A549 (cell line): ENCODE results near the gene HOXC11. TPM values are rescaled to one million over a fixed set of nuclear protein-coding genes. Genes with fewer than 3 reads are reported as not detected.

ENCODE experiments used
- ATAC-seq, 2 experiments: fragments of 200-7000 bp in 1 of 2; fragments of >200 bp in 1 of 2; cut with Nextera tagmentation in 1 of 2; cut with Tn5 transposase in 1 of 2; 3 replicates each; pipeline versions ENCODE4 v1.8.0 to v1.9.1; 2018 to 2020; ENCODE audit warnings: mild to moderate bottlenecking in 1 of 2, moderate library complexity in 1 of 2
- CTCF ChIA-PET: fragments of 300-600 bp; sonication (Branson Sonifier 250); formaldehyde crosslinking; extraction: SDS; loops from one replicate; lab custom pipeline; 2021; ENCODE audit warnings: antibody characterized with exemption, inconsistent platforms; lab: Yijun Ruan, JAX
- POLR2A ChIA-PET: fragments of 350-600 bp; formaldehyde crosslinking; extraction: SDS; loops from one replicate; lab custom pipeline; 2021; ENCODE audit warnings: antibody characterized with exemption, inconsistent platforms; lab: Yijun Ruan, JAX
- DNase-seq, 2 experiments: peaks; one replicate each; pipeline versions ENCODE4 v3.0.0 to v3.0.0-alpha.2; 2011 to 2016; ENCODE audit warnings: low read depth in 1 of 2, low spot score in 1 of 2
- FAIRE-seq: peaks from 2 replicates; lab custom pipeline; 2011; peaks lifted over from hg19 to GRCh38; lab: Jason Lieb, UNC
- H3K27ac ChIP-seq, 2 experiments: fragments of >200 bp; sonication (Bioruptor Twin); formaldehyde crosslinking; 3 replicates each; pipeline ENCODE4 v1.5.1; 2016 to 2017
- H3K4me1 ChIP-seq: fragments of >200 bp; sonication (Bioruptor Twin); formaldehyde crosslinking; 3 replicates; pipeline ENCODE4 v1.6.1; 2016
- H3K4me2 ChIP-seq: fragments of >200 bp; sonication (Bioruptor Twin); formaldehyde crosslinking; 3 replicates; pipeline ENCODE4 v1.6.1; 2016
- H3K4me3 ChIP-seq: fragments of >200 bp; sonication (Bioruptor Twin); formaldehyde crosslinking; 3 replicates; pipeline ENCODE4 v1.5.1; 2016
- H3K9me3 ChIP-seq: fragments of >200 bp; sonication (Bioruptor Twin); formaldehyde crosslinking; 3 replicates; pipeline ENCODE4 v1.6.1; 2016
- CBX2 ChIP-seq: fragments of 200-600 bp; sonication (generic); IDR thresholded peaks from 2 replicates; pipeline ENCODE4 v1.6.1; 2016; ENCODE audit warnings: low read depth, mild to moderate bottlenecking, borderline replicate concordance
- CHD2 ChIP-seq: fragments of 150-350 bp; IDR thresholded peaks from 2 replicates; pipeline ENCODE4 v1.6.1; 2014; ENCODE audit warnings: low read length; ENCODE audit not compliant: partially characterized antibody
- CHD4 ChIP-seq: fragments of 200-600 bp; sonication (generic); IDR thresholded peaks from 2 replicates; pipeline ENCODE4 v1.6.1; 2016; ENCODE audit warnings: antibody characterized with exemption, mild to moderate bottlenecking, borderline replicate concordance
- EP300 ChIP-seq, 2 experiments: fragments of >200 bp; sonication (Bioruptor Twin); formaldehyde crosslinking; IDR thresholded peaks; 2 replicates in 1 of 2; 3 replicates in 1 of 2; pipeline ENCODE4 v1.6.1; 2016 to 2017
- ESRRA ChIP-seq: fragments of 150-350 bp; IDR thresholded peaks from 2 replicates; pipeline ENCODE4 v1.6.1; 2014; ENCODE audit warnings: mild to moderate bottlenecking, low read length, borderline replicate concordance
- GATA3 ChIP-seq: IDR thresholded peaks from 2 replicates; pipeline ENCODE4 v1.6.1; 2012; ENCODE audit warnings: borderline replicate concordance
- JUN ChIP-seq, 2 experiments: fragments of >200 bp; sonication (Bioruptor Twin); formaldehyde crosslinking; IDR thresholded peaks; 2 replicates in 1 of 2; 3 replicates in 1 of 2; pipeline ENCODE4 v1.6.1; 2016 to 2017
- MAFK ChIP-seq: fragments of 450-650 bp; IDR thresholded peaks from 2 replicates; pipeline ENCODE4 v1.6.1; 2014; ENCODE audit not compliant: partially characterized antibody
- MAZ ChIP-seq: fragments of 150-350 bp; IDR thresholded peaks from 2 replicates; pipeline ENCODE4 v1.6.1; 2014; ENCODE audit warnings: antibody characterized with exemption, low read depth, low read length, borderline replicate concordance
- NPAS2 ChIP-seq: fragments of 250-450 bp; sonication (Bioruptor Pico); IDR thresholded peaks from 2 replicates; pipeline ENCODE4 v1.8.0; 2022; ENCODE audit warnings: mild to moderate bottlenecking, moderate library complexity, borderline replicate concordance
- PBX3 ChIP-seq: IDR thresholded peaks from 2 replicates; pipeline ENCODE4 v1.6.1; 2012
- PHF8 ChIP-seq: fragments of 200-600 bp; sonication (generic); IDR thresholded peaks from 2 replicates; pipeline ENCODE4 v1.6.1; 2016; ENCODE audit warnings: low read depth, mild to moderate bottlenecking, antibody characterized with exemption, moderate library complexity, borderline replicate concordance
- POLR2A ChIP-seq: IDR thresholded peaks from 2 replicates; pipeline ENCODE4 v1.6.1; 2012; ENCODE audit warnings: mild to moderate bottlenecking, low read length
- RFX5 ChIP-seq: fragments of 450-650 bp; IDR thresholded peaks from 2 replicates; pipeline ENCODE4 v1.7.1; 2014; ENCODE audit warnings: antibody characterized with exemption, mild to moderate bottlenecking, moderate library complexity
- RNF2 ChIP-seq: fragments of 200-600 bp; sonication (generic); IDR thresholded peaks from 2 replicates; pipeline ENCODE4 v1.6.1; 2016; ENCODE audit warnings: low read depth, mild to moderate bottlenecking, antibody characterized with exemption, moderate library complexity, borderline replicate concordance
- SMC3 ChIP-seq: fragments of >200 bp; sonication (Bioruptor Twin); formaldehyde crosslinking; IDR thresholded peaks from 3 replicates; pipeline ENCODE4 v1.6.1; 2018; ENCODE audit warnings: inconsistent platforms
- USF2 ChIP-seq: fragments of 450-650 bp; IDR thresholded peaks from 2 replicates; pipeline ENCODE4 v1.6.1; 2014; ENCODE audit warnings: antibody characterized with exemption
- ZFP36 ChIP-seq: fragments of 450-650 bp; IDR thresholded peaks from 2 replicates; pipeline ENCODE4 v1.6.1; 2014; ENCODE audit warnings: borderline replicate concordance; ENCODE audit not compliant: partially characterized antibody
- ZNF302 ChIP-seq: fragments of 250-450 bp; sonication (Bioruptor Pico); IDR thresholded peaks from 2 replicates; pipeline ENCODE4 v1.9.0; 2021; ENCODE audit warnings: inconsistent platforms, mild to moderate bottlenecking, moderate library complexity
- ZSCAN20 ChIP-seq: fragments of 250-450 bp; sonication (Bioruptor Pico); IDR thresholded peaks from 2 replicates; pipeline ENCODE4 v1.8.0; 2022; ENCODE audit warnings: mild to moderate bottlenecking, moderate library complexity
- WGBS: methylation state at CpG from one replicate; pipeline ENCODE4 v1.1.6; 2017; ENCODE audit errors: missing lambda C conversion rate; 5-methylcytosine and 5-hydroxymethylcytosine counted together
- polyA plus RNA-seq, 4 experiments: library from polyadenylated mRNA; depleted of rRNA in 3 of 4; stranded (reverse); fragments of >200 nt; fragmentation: RNase III in 1 of 4; extraction: RNeasy Plus Mini Kit Qiagen cat#74134 plus additional on column Dnase treatment in 1 of 4; gene quantifications; 2 replicates in 3 of 4; 3 replicates in 1 of 4; pipeline ENCODE4 v1.2.3, GENCODE V29; 2011 to 2017
- TF ChIP-seq, protein P1 (sequence below): IDR thresholded peaks from 2 replicates; pipeline ENCODE4 v1.6.1; 2012; ENCODE audit warnings: low read depth, borderline replicate concordance
- TF ChIP-seq, protein P2 (sequence below): fragments of >200 bp; sonication (Bioruptor Twin); formaldehyde crosslinking; IDR thresholded peaks from 3 replicates; pipeline ENCODE4 v1.5.1; 2016

The HOXC11 gene
- polyA plus RNA-seq, 2 of the 4 experiments (the other 2 are of a cell fraction), result 0.45 to 0.58 TPM

DNA sequence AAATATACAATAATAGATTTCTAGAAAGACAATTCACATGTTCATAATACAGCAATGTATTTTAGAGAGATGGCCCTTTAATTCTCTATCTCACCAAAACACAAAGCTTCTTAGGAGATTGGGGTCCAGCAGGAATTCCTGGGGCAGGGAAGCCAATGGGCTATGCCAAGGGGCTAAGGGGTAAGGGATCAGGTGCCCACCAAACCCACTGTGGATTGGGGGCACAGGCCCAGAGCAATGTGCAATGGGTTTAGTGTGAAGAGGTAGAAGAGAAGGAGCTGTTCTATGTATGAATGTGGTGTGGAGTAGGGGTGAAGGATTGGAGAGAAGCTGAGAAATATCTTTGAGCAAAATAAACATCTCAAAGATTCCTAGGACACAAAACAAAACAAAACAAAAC, 31.7 kb upstream of the HOXC11 start:
- no peak for FAIRE-seq
- POLR2A ChIA-PET, result interaction anchor here (1.1 kb wide), 1 partner anchor 59 kb away, joined by 3 read pairs; the partner anchor contains the start of gene HOXC9
- TF ChIP-seq MAFK (no peak), ZNF302 (CRISPR knock-in tag) (no peak), NPAS2 (CRISPR knock-in tag) (no peak), CHD4 (no peak), CBX2 (no peak), USF2 (no peak), CHD2 (no peak), ZFP36 (no peak), GATA3 (no peak)
- TF ChIP-seq, protein P1, sequence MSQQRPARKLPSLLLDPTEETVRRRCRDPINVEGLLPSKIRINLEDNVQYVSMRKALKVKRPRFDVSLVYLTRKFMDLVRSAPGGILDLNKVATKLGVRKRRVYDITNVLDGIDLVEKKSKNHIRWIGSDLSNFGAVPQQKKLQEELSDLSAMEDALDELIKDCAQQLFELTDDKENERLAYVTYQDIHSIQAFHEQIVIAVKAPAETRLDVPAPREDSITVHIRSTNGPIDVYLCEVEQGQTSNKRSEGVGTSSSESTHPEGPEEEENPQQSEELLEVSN, result no peak
- TF ChIP-seq, all 56 proteins: peak for 0
- H3K4me2 ChIP-seq, result peak overlapping the region; percentile 87; the same call in 2 of the 3 replicates
- H3K4me3 ChIP-seq, result no peak overlapping the region
- no peak for ATAC-seq
- CTCF ChIA-PET, result interaction anchor here (1.1 to 3.6 kb wide), 4 partner anchors 44 to 195 kb away, joined by 3 to 18 read pairs (median 5); partner anchors contain the start of gene HOXC10
- H3K4me1 ChIP-seq, result peaks cover 20% of the 10 kb centered on the region; the same call in 2 of the 3 replicates
- DNase-seq, result no peak
- H3K9me3 ChIP-seq, result no peaks in the 10 kb centered on the region
- H3K27ac ChIP-seq, result no peak overlapping the region

- Histone ChIP-seq H3K27ac (no peak overlapping the region), H3K4me3 (no peak overlapping the region), H3K4me1 (peaks cover 20% of the 10 kb centered on the region; the same call in 2 of the 3 replicates), H3K4me2 (peak overlapping the region; percentile 87; the same call in 2 of the 3 replicates), H3K9me3 (no peaks in the 10 kb centered on the region)
- FAIRE-seq (no peak), DNase-seq (no peak), ATAC-seq (no peak)
- WGBS, result 67% methylated on average over 5 of the region's 5 CpGs
- CTCF ChIA-PET, result interaction anchor here (0.7 to 1.3 kb wide), 6 partner anchors 12 to 157 kb away, joined by 3 to 5 read pairs (median 3); no protein-coding TSS in a partner anchor
- POLR2A ChIA-PET, result interaction anchor here (1.1 kb wide), 1 partner anchor 58 kb away, joined by 3 read pairs; the partner anchor contains the start of gene HOXC9
- no peak for TF ChIP-seq RFX5
- no peak for TF ChIP-seq JUN (IDR thresholded peaks at IDR 0.05)
- TF ChIP-seq PBX3, result no peak
- no peak for TF ChIP-seq ZNF302 (CRISPR knock-in tag)
- no peak for TF ChIP-seq SMC3
- no peak for TF ChIP-seq MAZ
- no peak for TF ChIP-seq EP300 (IDR thresholded peaks at IDR 0.05)
Measured at GRCh38 chr12:53941750-53942149, 31.2 kb upstream of the HOXC11 start.

GRCh38 chr12:53942467-53942997, 30.4 kb upstream of the HOXC11 start:
- ATAC-seq (no peak), DNase-seq (no peak), FAIRE-seq (no peak)
- CTCF ChIA-PET, result interaction anchor here (0.6 to 1.3 kb wide), 9 partner anchors 11 to 185 kb away, joined by 3 to 5 read pairs (median 3); partner anchors contain the start of gene HOXC10
- TF ChIP-seq RNF2 (no peak), JUN (IDR thresholded peaks at IDR 0.05) (no peak), ESRRA (no peak), ZSCAN20 (no peak), POLR2A (no peak), PHF8 (no peak), ZFP36 (no peak)
- TF ChIP-seq, protein P2, sequence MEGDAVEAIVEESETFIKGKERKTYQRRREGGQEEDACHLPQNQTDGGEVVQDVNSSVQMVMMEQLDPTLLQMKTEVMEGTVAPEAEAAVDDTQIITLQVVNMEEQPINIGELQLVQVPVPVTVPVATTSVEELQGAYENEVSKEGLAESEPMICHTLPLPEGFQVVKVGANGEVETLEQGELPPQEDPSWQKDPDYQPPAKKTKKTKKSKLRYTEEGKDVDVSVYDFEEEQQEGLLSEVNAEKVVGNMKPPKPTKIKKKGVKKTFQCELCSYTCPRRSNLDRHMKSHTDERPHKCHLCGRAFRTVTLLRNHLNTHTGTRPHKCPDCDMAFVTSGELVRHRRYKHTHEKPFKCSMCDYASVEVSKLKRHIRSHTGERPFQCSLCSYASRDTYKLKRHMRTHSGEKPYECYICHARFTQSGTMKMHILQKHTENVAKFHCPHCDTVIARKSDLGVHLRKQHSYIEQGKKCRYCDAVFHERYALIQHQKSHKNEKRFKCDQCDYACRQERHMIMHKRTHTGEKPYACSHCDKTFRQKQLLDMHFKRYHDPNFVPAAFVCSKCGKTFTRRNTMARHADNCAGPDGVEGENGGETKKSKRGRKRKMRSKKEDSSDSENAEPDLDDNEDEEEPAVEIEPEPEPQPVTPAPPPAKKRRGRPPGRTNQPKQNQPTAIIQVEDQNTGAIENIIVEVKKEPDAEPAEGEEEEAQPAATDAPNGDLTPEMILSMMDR, result no peak
- Histone ChIP-seq H3K4me1 (peaks cover 20% of the 10 kb centered on the region; the same call in 2 of the 3 replicates), H3K4me3 (no peak overlapping the region), H3K27ac (no peak overlapping the region), H3K4me2 (peak overlapping the region; percentile 87; the same call in 1 of the 3 replicates), H3K9me3 (no peaks in the 10 kb centered on the region)
- POLR2A ChIA-PET, result interaction anchor here (0.5 kb wide), 1 partner anchor 392 kb away, joined by 8 read pairs; no protein-coding TSS in a partner anchor
- 82% methylated on average over 2 of the region's 2 CpGs for WGBS
